Keratinocyte (primary cell): ENCODE results near the gene OVOL2. TPM values are rescaled to one million over a fixed set of nuclear protein-coding genes. Genes with fewer than 3 reads are reported as not detected.

Source experiments
- DNase-seq: peaks from one replicate; pipeline ENCODE4 v3.0.0-alpha.2; 2011; ENCODE audit warnings: low read depth, missing footprints, low spot score
- FAIRE-seq: peaks from 2 replicates; lab custom pipeline; 2011; peaks lifted over from hg19 to GRCh38; lab: Jason Lieb, UNC
- H2AFZ ChIP-seq: 2 replicates; pipeline ENCODE4 v1.6.0; 2012; ENCODE audit warnings: low read length, control low read depth, inconsistent platforms; ENCODE audit not compliant: control insufficient read depth
- H3K27ac ChIP-seq: 2 replicates; pipeline ENCODE4 v1.5.1; 2011; ENCODE audit warnings: low read length; ENCODE audit not compliant: control insufficient read depth, insufficient read depth
- H3K27me3 ChIP-seq: 3 replicates; pipeline ENCODE4 v1.6.0; 2011; ENCODE audit warnings: low read length; ENCODE audit not compliant: control insufficient read depth, insufficient read depth; ENCODE audit errors: extremely low read depth
- H3K36me3 ChIP-seq, 2 experiments: 2 replicates in 1 of 2; 3 replicates in 1 of 2; pipeline ENCODE4 v1.5.1; 2011; ENCODE audit warnings: low read length in 2 of 2, mild to moderate bottlenecking in 1 of 2; ENCODE audit not compliant: control insufficient read depth in 2 of 2, insufficient read depth in 2 of 2; ENCODE audit errors: extremely low read depth in 1 of 2
- H3K4me1 ChIP-seq: 3 replicates; pipeline ENCODE4 v1.5.1; 2011; ENCODE audit warnings: low read length; ENCODE audit not compliant: control insufficient read depth, insufficient read depth; ENCODE audit errors: extremely low read depth
- H3K4me2 ChIP-seq: 3 replicates; pipeline ENCODE4 v1.6.0; 2011; ENCODE audit warnings: low read depth, low read length; ENCODE audit not compliant: control insufficient read depth, insufficient read depth; ENCODE audit errors: extremely low read depth
- H3K4me3 ChIP-seq, 3 experiments: fragments of 200-600 bp in 1 of 3; sonication (generic) in 1 of 3; 2 replicates in 2 of 3; 3 replicates in 1 of 3; pipeline ENCODE4 v1.5.1; 2011 to 2016; ENCODE audit warnings: low read length in 3 of 3, mild to moderate bottlenecking in 3 of 3, control low read depth in 2 of 3, inconsistent platforms in 1 of 3, low read depth in 1 of 3, mixed read lengths in 1 of 3, mixed run types in 1 of 3, moderate library complexity in 1 of 3; ENCODE audit not compliant: control insufficient read depth in 2 of 3, insufficient read depth in 2 of 3; ENCODE audit errors: extremely low read depth in 1 of 3
- H3K79me2 ChIP-seq: 2 replicates; pipeline ENCODE4 v1.6.0; 2012; ENCODE audit warnings: low read length; ENCODE audit not compliant: control insufficient read depth, insufficient read depth
- H3K9ac ChIP-seq: 3 replicates; pipeline ENCODE4 v1.6.0; 2011; ENCODE audit warnings: low read length; ENCODE audit not compliant: control insufficient read depth, insufficient read depth; ENCODE audit errors: extremely low read depth
- H3K9me1 ChIP-seq: 3 replicates; pipeline ENCODE4 v1.6.0; 2011; ENCODE audit warnings: low read length; ENCODE audit not compliant: control insufficient read depth, insufficient read depth; ENCODE audit errors: extremely low read depth
- H3K9me3 ChIP-seq: 2 replicates; pipeline ENCODE4 v1.5.1; 2012; ENCODE audit warnings: low read depth, low read length; ENCODE audit not compliant: control insufficient read depth
- H4K20me1 ChIP-seq: 3 replicates; pipeline ENCODE4 v1.6.0; 2011; ENCODE audit warnings: low read length; ENCODE audit not compliant: control insufficient read depth, insufficient read depth; ENCODE audit errors: extremely low read depth
- EZH2 ChIP-seq: IDR thresholded peaks from one replicate; pipeline ENCODE4 v1.6.1; 2012; ENCODE audit warnings: inconsistent platforms, mild to moderate bottlenecking, low read length, moderate library complexity
- dilution Hi-C: fragments of 300-500 bp; cut with MboI; formaldehyde crosslinking; loops from one replicate; pipeline ENCODE4 v1.7.0; 2020; ENCODE audit warnings: low sequenced_read_pairs; ENCODE audit not compliant: extremely low pct_ligation_motif_present
- polyA plus RNA-seq, 5 experiments: library from polyadenylated mRNA; depleted of rRNA in 3 of 5; stranded (reverse) in 3 of 5; stranded (forward) in 1 of 5; unstranded in 1 of 5; fragments of >200 nt; gene quantifications; 1 replicate in 1 of 5; 2 replicates in 3 of 5; 3 replicates in 1 of 5; pipeline versions ENCODE4 v1.2.1 to v1.2.3, GENCODE V29; 2011 to 2012; ENCODE audit warnings: missing spikeins in 2 of 5, low read depth in 1 of 5, low replicate concordance in 1 of 5
- TF ChIP-seq, protein P1 (sequence below), 3 experiments: IDR thresholded peaks in 1 of 3; conservative IDR thresholded peaks in 1 of 3; optimal IDR thresholded peaks in 1 of 3; 2 replicates in 2 of 3; 3 replicates in 1 of 3; pipeline versions ENCODE3 to v1.5.1; 2011; ENCODE audit warnings: low read length in 3 of 3, mild to moderate bottlenecking in 3 of 3, moderate library complexity in 2 of 3, control low read depth in 1 of 3, inconsistent platforms in 1 of 3; ENCODE audit not compliant: insufficient read depth in 2 of 3; ENCODE audit errors: extremely low read depth in 1 of 3

OVOL2 gene
- polyA plus RNA-seq, 1 donor (not counting 4 experiments of a cell fraction or from before 2014, with no cell fraction given): 4.3 TPM

DNA sequence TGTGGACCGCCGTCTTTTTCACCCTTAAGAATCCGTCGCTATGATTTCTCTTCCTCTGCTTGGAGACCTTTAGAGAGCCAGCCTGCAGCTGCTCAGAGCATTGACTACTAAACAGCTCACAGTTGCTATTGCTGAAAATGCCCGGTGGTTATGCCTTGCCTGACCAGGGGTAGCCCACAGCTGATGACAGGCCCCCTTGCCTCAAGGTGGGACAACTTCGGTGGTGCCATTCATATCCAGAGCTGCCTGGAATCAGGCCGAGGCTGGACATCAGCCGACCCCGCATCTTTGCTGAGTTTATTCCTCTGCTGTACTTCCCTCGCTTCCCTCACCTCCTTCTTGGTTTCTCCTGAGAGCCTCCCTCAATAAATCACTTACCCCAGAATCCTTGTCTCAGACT is 39.6 kb downstream of the OVOL2 start:
- Histone ChIP-seq H3K9me3 (no peaks in the 10 kb centered on the region), H3K4me2 (no peak overlapping the region), H3K27me3 (no peaks in the 10 kb centered on the region), H3K4me3 (no peak overlapping the region), H4K20me1 (no peaks in the 10 kb centered on the region), H3K36me3 (peaks cover 6 to 10% of the 10 kb centered on the region in 2 experiments), H3K9me1 (no peaks in the 10 kb centered on the region), H3K79me2 (no peaks in the 10 kb centered on the region), H3K9ac (no peak overlapping the region), H2AFZ (no peak overlapping the region), H3K27ac (no peak overlapping the region), H3K4me1 (no peaks in the 10 kb centered on the region)
- FAIRE-seq (no peak), DNase-seq (no peak)
- dilution Hi-C loops: no loop called here
- TF ChIP-seq, protein P1, sequence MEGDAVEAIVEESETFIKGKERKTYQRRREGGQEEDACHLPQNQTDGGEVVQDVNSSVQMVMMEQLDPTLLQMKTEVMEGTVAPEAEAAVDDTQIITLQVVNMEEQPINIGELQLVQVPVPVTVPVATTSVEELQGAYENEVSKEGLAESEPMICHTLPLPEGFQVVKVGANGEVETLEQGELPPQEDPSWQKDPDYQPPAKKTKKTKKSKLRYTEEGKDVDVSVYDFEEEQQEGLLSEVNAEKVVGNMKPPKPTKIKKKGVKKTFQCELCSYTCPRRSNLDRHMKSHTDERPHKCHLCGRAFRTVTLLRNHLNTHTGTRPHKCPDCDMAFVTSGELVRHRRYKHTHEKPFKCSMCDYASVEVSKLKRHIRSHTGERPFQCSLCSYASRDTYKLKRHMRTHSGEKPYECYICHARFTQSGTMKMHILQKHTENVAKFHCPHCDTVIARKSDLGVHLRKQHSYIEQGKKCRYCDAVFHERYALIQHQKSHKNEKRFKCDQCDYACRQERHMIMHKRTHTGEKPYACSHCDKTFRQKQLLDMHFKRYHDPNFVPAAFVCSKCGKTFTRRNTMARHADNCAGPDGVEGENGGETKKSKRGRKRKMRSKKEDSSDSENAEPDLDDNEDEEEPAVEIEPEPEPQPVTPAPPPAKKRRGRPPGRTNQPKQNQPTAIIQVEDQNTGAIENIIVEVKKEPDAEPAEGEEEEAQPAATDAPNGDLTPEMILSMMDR (optimal IDR thresholded peaks at IDR 0.05 in 1 of 3, IDR thresholded peaks at IDR 0.05 in 1 of 3, conservative IDR thresholded peaks at IDR 0.05 in 1 of 3; ENCODE audit: extremely low read depth in 1 of 3, insufficient read depth in 2 of 3, low read length in 3 of 3): no peak
- no peak for TF ChIP-seq EZH2

DNA sequence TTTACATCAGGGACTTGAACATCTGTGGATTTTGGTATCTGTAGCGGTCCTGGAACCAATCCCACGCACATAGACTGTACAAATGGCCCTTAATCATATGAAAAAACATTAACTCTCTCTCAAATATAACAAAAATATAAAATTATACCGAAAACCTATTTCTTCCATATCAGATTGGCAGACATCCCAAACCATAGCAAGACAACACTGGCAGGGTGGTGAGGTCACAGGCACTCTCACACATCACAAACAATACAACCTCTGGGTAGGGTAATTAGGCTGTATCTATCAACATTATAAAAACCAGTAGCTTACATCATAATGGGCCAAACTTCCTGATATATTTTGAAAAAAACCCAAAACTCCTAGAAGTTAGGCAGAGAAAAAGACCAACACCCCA is 40.9 kb downstream of the OVOL2 start:
- H2AFZ ChIP-seq: no peak overlapping the region
- peaks cover 4 to 5% of the 10 kb centered on the region in 2 experiments for H3K36me3 ChIP-seq
- H3K9me1 ChIP-seq: no peaks in the 10 kb centered on the region
- no peaks in the 10 kb centered on the region for H4K20me1 ChIP-seq
- DNase-seq: no peak
- H3K4me1 ChIP-seq: no peaks in the 10 kb centered on the region
- dilution Hi-C loops: no loop called here
- H3K27ac ChIP-seq: no peak overlapping the region
- H3K27me3 ChIP-seq: no peaks in the 10 kb centered on the region
- H3K9ac ChIP-seq: no peak overlapping the region
- no peak overlapping the region for H3K4me2 ChIP-seq
- no peak for TF ChIP-seq EZH2
- TF ChIP-seq, protein P1 (optimal IDR thresholded peaks at IDR 0.05 in 1 of 3, IDR thresholded peaks at IDR 0.05 in 1 of 3, conservative IDR thresholded peaks at IDR 0.05 in 1 of 3; ENCODE audit: extremely low read depth in 1 of 3, insufficient read depth in 2 of 3, low read length in 3 of 3): no peak
- FAIRE-seq: no peak
- no peaks in the 10 kb centered on the region for H3K9me3 ChIP-seq
- no peak overlapping the region for H3K4me3 ChIP-seq
- no peaks in the 10 kb centered on the region for H3K79me2 ChIP-seq
